RWPE1 (cell line): ENCODE results near the gene C1orf141.
A peak's percentile ranks its signal among the peaks of the same experiment; 100 is the strongest.

Source experiments
- CTCF ChIA-PET: fragments of 350-600 bp; sonication (Branson Sonifier 250); formaldehyde crosslinking; extraction: SDS; loops from one replicate; lab custom pipeline; 2021; lab: Yijun Ruan, JAX
- POLR2A ChIA-PET: fragments of 400-600 bp; formaldehyde crosslinking; extraction: SDS; loops from one replicate; lab custom pipeline; 2020; ENCODE audit warnings: antibody characterized with exemption; ENCODE audit not compliant: low non-redundant PET; lab: Yijun Ruan, JAX
- DNase-seq: peaks from one replicate; pipeline ENCODE4 v3.0.0; 2012; ENCODE audit warnings: low spot score
- H3K27ac ChIP-seq: fragments of 450-650 bp; 2 replicates; pipeline ENCODE4 v1.5.1; 2017
- CTCF ChIP-seq: fragments of 450-650 bp; conservative IDR thresholded peaks from 2 replicates; pipeline ENCODE4 v1.5.1; 2017; ENCODE audit warnings: low read depth, mild to moderate bottlenecking

Gene C1orf141

GRCh38 chr1:67170751-67171573 lies 36.2 kb upstream of the C1orf141 start:
- ChIA-PET CTCF (interaction anchor here (0.6 kb wide), 1 partner anchor 47 kb away, joined by 4 read pairs; no protein-coding TSS in a partner anchor), POLR2A (no interaction called here)
- no peak overlapping the region for H3K27ac ChIP-seq
- no peak for DNase-seq
- TF ChIP-seq CTCF: no peak

GRCh38 chr1:67169932-67170331 lies 35.2 kb upstream of the C1orf141 start:
- TF ChIP-seq CTCF: no peak
- H3K27ac ChIP-seq: no peak overlapping the region
- DNase-seq: no peak
- ChIA-PET POLR2A (no interaction called here), CTCF (no interaction called here)

- DNase-seq: no peak
These were observed 34.7 kb upstream of the C1orf141 start for GRCh38 chr1:67169496-67169895.

GRCh38 chr1:67166196-67166595 lies 31.4 kb upstream of the C1orf141 start, which contains the start of gene IL23R:
Gene IL23R (plus strand): TSS chr1:67166454. CDS start chr1:67168121, 1,667 bp downstream.
- no peak for TF ChIP-seq CTCF
- ChIA-PET CTCF (interaction anchor here (0.5 kb wide), 1 partner anchor 118 kb away, joined by 3 read pairs; no protein-coding TSS in a partner anchor), POLR2A (no interaction called here)

More at GRCh38 chr1:67169496-67169895, 34.7 kb upstream of the C1orf141 start:
- ChIA-PET POLR2A (no interaction called here), CTCF (no interaction called here)
- TF ChIP-seq CTCF: no peak
- no peak overlapping the region for H3K27ac ChIP-seq

GRCh38 chr1:67165468-67166041 lies 30.8 kb upstream of the C1orf141 start:
- no peak overlapping the region for H3K27ac ChIP-seq
- ChIA-PET CTCF (no interaction called here), POLR2A (no interaction called here)
- no peak for DNase-seq
- no peak for TF ChIP-seq CTCF

More at GRCh38 chr1:67166196-67166595, 31.4 kb upstream of the C1orf141 start, which contains the start of gene IL23R:
- DNase-seq: no peak
- H3K27ac ChIP-seq: no peak within 1 kb of the TSS

- DNase-seq: peak; percentile 86
- peak overlapping the region; percentile 19; the same call in 1 of the 2 replicates for H3K27ac ChIP-seq
- POLR2A ChIA-PET: no interaction called here
- no peak for TF ChIP-seq CTCF
- CTCF ChIA-PET: interaction anchor here (0.5 to 1.0 kb wide), 2 partner anchors 15 to 49 kb away, joined by 3 read pairs; no protein-coding TSS in a partner anchor
These were observed 28.2 kb upstream of the C1orf141 start for GRCh38 chr1:67162954-67163353.
